AG10803 (cell line): Measurements from ENCODE around the gene ZBTB43.

Source experiments
- DNase-seq: peaks from one replicate; pipeline ENCODE4 v3.0.0; 2010; ENCODE audit warnings: low read depth
- H3K4me3 ChIP-seq: 2 replicates; pipeline ENCODE4 v1.5.1; 2011; ENCODE audit warnings: mild to moderate bottlenecking, low read length, control low read depth
- TF ChIP-seq, protein P1 (sequence below): conservative IDR thresholded peaks from 2 replicates; pipeline ENCODE4 v1.5.1; 2011; ENCODE audit warnings: mild to moderate bottlenecking, low read length, control low read depth, inconsistent platforms

ZBTB43 gene

DNA sequence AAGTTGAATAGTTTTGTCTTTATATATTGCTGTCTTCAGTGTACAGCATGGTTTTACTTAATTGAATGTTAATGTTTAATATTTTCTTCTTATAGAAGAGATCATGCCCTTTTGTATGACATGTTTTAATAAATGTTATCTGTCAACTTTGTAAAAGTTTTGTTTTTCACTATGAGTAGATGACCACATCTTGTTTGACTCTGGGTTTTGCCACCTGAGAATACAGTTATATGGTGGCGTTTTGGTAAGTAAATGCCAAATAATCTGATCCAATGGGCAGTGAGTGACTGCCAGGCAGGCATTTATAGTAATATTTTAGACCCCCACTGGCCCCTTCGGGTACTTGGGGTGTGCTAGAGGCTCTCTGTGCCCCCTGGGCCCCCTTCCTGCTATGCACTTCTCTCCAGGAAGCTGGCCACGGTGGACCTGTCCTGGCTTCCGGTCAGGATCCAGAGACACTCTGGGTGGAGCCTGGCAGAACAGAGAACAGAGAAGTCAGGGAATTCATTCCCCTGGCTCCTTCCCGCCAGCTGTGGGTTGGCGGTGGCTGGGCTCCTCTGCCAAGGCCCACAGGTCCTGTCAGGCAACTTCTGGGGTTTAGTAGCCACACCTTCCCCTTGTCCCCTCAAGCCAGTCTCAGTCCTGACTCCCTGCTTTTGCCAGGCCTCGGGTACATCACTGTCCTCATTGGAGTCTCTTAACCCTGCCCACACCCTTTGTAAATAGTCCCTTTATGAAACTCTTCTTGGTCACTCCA lies 33.4 kb downstream of the ZBTB43 start:
- H3K4me3 ChIP-seq, result no peak overlapping the region
- TF ChIP-seq, protein P1, sequence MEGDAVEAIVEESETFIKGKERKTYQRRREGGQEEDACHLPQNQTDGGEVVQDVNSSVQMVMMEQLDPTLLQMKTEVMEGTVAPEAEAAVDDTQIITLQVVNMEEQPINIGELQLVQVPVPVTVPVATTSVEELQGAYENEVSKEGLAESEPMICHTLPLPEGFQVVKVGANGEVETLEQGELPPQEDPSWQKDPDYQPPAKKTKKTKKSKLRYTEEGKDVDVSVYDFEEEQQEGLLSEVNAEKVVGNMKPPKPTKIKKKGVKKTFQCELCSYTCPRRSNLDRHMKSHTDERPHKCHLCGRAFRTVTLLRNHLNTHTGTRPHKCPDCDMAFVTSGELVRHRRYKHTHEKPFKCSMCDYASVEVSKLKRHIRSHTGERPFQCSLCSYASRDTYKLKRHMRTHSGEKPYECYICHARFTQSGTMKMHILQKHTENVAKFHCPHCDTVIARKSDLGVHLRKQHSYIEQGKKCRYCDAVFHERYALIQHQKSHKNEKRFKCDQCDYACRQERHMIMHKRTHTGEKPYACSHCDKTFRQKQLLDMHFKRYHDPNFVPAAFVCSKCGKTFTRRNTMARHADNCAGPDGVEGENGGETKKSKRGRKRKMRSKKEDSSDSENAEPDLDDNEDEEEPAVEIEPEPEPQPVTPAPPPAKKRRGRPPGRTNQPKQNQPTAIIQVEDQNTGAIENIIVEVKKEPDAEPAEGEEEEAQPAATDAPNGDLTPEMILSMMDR, result no peak
- DNase-seq, result no peak

DNA sequence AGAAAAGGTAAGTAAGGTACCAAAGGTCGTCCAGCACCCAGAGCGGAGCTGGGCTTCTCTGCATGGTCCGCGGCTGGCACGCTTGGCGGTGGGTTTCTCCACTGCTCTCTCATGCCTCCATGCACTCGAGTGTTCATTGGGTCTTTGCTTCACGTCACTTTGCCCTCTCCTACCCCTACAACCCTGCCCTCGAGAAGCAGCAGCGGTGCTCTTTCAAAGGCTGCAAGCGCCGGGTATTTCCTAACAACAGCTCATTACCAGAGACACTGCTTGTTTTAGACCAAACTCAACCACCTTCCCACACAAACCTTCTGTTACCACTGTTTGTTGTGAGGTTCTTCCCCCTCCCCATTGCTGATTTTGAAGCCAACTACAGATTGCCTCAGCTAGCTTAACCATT lies 34.1 kb downstream of the ZBTB43 start:
- DNase-seq, result no peak
- H3K4me3 ChIP-seq, result no peak overlapping the region
- TF ChIP-seq, protein P1, result no peak

DNA sequence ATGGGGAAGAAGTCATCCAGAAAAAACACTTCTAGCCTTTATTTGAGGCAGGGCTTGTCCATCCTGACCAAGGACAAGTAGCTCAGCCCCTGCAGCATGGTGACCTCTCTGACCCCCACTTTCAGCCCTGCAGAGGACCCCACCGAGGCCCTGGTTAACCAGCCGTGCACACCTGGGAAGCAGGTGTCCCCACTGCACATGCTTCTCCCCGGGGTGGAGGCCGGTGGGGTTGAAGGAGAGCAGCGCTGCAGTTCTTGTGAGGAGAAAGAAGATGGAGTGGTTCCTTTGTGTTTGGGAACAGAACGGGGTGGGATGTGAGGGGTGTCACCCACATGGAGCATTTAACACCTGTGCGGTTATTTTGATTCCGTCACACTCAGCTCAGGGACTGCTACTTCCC lies 34.5 kb downstream of the ZBTB43 start:
- DNase-seq, result no peak
- TF ChIP-seq, protein P1, result no peak
- no peak overlapping the region for H3K4me3 ChIP-seq

DNA sequence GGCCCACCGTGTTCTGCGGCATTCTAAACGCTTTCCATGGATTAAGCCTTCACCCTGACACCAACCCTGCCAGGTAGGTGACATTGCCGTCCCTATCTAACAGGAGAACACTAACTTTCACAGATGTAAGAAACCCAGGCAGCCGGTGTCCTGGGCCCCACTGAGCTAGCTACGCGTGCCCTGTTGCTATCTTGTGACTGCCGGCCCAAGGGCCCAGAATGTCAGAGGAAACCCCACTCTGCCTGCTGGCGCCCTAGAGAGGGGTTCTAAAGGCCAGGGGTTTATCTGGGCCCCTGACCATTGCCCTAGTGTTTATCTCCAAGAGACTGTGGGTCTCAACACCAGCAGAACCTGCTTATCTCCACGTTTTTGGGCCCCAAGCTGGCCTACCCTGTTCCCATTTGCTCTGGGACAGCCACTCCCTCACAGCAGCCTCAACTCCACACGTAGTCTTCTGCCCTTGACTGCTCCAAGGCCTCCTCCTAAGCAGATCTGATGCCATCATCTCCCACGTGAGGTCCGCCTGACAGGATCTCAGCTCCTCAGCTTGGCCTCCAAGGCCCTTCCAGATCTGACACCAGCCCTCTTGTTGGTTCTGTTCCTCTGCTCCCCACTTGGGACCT lies 37.5 kb downstream of the ZBTB43 start:
- no peak for DNase-seq
- TF ChIP-seq, protein P1, result no peak
- H3K4me3 ChIP-seq, result no peak overlapping the region

DNA sequence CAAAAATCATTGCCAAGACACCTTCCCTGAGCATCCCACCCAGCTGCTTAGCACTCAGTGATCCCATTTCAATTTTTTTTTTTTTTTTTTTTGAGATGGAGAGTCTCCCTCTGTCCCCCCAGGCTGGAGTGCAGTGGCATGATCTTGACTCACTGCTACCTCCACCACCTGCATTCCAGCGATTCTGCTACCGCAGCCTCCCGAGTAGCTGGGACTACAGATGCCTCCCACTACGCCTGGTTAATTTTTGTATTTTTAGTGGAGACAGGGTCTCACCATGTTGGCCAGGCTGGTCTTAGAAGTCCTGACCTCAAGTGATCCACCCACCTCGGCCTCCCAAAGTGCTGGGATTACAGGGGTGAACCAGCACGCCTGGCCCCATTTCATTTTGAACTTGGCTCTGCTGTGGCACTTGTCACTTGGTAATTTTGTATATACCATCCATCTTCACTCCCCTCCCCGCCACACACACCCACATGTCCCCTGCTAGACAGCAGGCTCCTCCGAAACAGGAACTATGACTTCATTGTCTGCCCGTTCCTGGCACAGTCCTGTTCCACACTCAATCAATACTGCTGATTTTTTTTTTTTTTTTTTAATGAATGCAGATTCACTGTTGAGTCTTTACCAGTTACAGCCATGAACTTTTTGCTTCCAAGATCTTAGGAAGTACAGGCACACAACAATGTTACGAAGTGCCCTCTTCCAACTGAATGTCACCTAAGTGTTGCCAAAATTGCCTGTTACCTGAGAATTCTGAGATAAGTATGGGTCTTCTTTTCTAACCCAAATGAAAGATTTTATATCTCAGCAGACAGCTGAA lies 38.3 kb downstream of the ZBTB43 start:
- no peak for DNase-seq
- H3K4me3 ChIP-seq, result no peak overlapping the region
- TF ChIP-seq, protein P1, result no peak

DNA sequence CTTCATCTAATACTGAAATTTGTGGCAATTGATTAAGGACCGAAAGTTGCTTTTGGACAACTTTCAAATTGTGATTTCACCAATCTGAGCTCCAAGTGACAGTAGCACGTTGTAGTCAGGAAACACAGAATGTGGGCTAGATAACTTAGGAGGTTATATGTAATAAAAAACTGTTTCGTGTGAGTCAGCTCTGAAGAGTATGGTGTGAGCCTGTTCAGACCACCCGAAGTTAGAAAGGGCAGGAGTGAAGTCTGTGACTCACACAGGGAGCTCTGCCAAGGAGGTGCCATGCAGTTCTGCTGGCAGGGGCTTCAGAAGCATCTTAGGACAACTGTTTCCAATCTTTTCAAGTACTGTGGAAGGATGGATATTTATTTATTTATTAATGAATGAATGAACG lies 39.2 kb downstream of the ZBTB43 start:
- DNase-seq, result peak; percentile 66
- TF ChIP-seq, protein P1, result no peak
- H3K4me3 ChIP-seq, result no peak overlapping the region

DNA sequence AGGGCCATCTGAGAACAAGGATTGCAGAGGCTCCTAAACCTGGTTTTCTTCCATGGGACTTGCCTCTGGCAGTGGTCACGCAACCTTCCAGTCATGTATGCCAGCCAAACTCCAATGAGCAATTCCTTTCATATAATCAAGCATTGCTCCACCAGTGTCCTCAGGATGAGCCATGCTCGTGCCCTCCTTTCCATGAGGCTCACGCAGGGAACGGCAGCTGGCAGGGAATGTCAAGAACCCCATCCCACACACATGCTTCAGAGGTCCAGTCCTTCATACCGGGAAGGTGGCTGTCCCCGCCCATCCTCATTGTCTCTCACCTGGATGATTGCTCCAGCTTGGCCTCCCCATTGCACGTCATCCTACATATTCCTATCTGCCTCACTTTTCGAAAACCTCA lies 42.2 kb downstream of the ZBTB43 start:
- no peak for DNase-seq
- H3K4me3 ChIP-seq, result no peak overlapping the region
- TF ChIP-seq, protein P1, result no peak
